HG03469 (cell line): Measurements from ENCODE around the gene RAD9B.

Experiments used
- ATAC-seq: cut with Tn5 transposase; IDR thresholded peaks from one replicate; pipeline ENCODE4 v1.9.1; 2021; ENCODE audit warnings: mild to moderate bottlenecking, moderate library complexity, moderate number of reproducible peaks; ENCODE audit not compliant: unreplicated experiment

Gene RAD9B

GRCh38 chr12:110550981-110551380, 48.9 kb downstream of the RAD9B start:
- no peak for ATAC-seq
